BLaER1 treated with 17β-estradiol and CSF1 and Interleukin-3, amounts not matched to agents 10 nM and 100 nM (cell line): Measurements from ENCODE around the gene DLG2.
"Not testable (repeated sequence)": the region's sequence is repeated elsewhere in the genome, so short reads cannot be mapped to it uniquely, and the experiment has no call there.

Experiments
- H3K27ac ChIP-seq, 11 experiments: shearing (Covaris generic); formaldehyde crosslinking; 2 replicates each; pipeline ENCODE4 v1.8.1; 2022
- H3K27me3 ChIP-seq, 11 experiments: shearing (Covaris generic); formaldehyde crosslinking; 2 replicates each; pipeline ENCODE4 v1.8.1; 2022
- H3K36me3 ChIP-seq, 11 experiments: shearing (Covaris generic); formaldehyde crosslinking; 2 replicates each; pipeline ENCODE4 v1.8.1; 2022
- H3K4me1 ChIP-seq, 10 experiments: shearing (Covaris generic); formaldehyde crosslinking; 2 replicates each; pipeline ENCODE4 v1.8.1; 2022
- H3K4me2 ChIP-seq, 11 experiments: shearing (Covaris generic); formaldehyde crosslinking; 2 replicates each; pipeline ENCODE4 v1.8.1; 2022
- H3K4me3 ChIP-seq, 10 experiments: shearing (Covaris generic); formaldehyde crosslinking; 2 replicates each; pipeline ENCODE4 v1.8.1; 2022
- H3K9ac ChIP-seq, 11 experiments: shearing (Covaris generic); formaldehyde crosslinking; 2 replicates each; pipeline ENCODE4 v1.8.1; 2022
- H3K9me3 ChIP-seq, 11 experiments: shearing (Covaris generic); formaldehyde crosslinking; replicated peaks in 1 of 11; 2 replicates each; pipeline ENCODE4 v1.8.1; 2022
- H4K20me1 ChIP-seq, 11 experiments: shearing (Covaris generic); formaldehyde crosslinking; 2 replicates each; pipeline ENCODE4 v1.8.1; 2022
- Cebpa-rat ChIP-seq, 11 experiments: shearing (Covaris generic); IDR thresholded peaks; 2 replicates each; pipeline ENCODE4 v1.8.1; 2022

DLG2 gene

DNA sequence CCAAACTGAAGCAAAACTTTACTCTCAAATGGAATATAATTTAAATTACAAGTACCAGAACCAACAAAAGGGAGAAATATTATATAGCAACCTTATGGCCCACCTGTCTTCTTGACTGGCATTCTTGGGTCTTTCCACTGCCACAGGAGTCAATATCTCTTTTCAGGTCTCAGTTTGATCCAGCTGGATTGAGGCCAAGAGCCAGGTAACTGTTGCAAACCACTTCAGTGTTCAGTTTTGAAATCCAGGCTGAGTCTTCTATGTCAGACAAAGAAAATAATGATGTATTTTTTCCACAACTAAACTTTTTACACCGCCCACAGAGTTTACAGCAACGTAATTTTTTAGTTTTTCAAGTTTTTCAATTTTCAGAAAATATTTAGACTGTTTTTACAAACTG lies 648 bp downstream of the DLG2 start:
- no peaks in the 10 kb centered on the region; a peak in 3 of 22 replicates for H4K20me1 ChIP-seq
- no peak overlapping the region; a peak in 1 of 22 replicates for H3K27ac ChIP-seq
- H3K9ac ChIP-seq: peak overlapping the region in 5 of 11 experiments; percentile 75 to 85 (median 81); a peak in 6 of 22 replicates
- H3K36me3 ChIP-seq: peaks cover 10 to 17% (median 13%) of the 10 kb centered on the region in 11 experiments; a peak in 20 of 22 replicates
- H3K4me1 ChIP-seq: peaks cover 22 to 31% (median 27%) of the 10 kb centered on the region in 10 experiments
- H3K27me3 ChIP-seq: no peaks in the 10 kb centered on the region
- peak overlapping the region in 5 of 10 experiments; percentile 62 to 82 (median 75); a peak in 5 of 20 replicates for H3K4me3 ChIP-seq
- peak overlapping the region; percentile 78 to 97 (median 90); a peak in 20 of 22 replicates for H3K4me2 ChIP-seq
- TF ChIP-seq Cebpa-rat (IDR thresholded peaks at IDR 0.05): no peak
- no peaks in the 10 kb centered on the region; a peak in 1 of 22 replicates for H3K9me3 ChIP-seq

DNA sequence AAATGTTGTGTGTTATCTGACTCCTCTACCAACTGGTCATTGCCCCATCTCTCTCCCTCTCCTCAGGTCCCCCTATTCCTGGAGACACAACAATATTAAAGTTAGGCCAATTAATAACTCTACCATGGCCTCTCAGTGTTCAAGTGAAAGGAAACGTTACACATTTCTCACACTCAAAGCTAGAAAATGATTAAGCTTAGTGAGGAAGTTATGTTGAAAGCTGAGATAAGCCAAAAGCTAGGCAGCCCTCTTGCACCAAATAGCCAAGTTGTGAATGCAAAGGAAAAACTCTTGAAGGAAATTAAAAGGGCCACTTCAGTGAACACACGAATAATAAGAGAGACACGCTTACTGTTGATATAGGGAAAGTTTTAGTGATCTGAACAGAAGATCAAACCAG lies 6.9 kb downstream of the DLG2 start:
- Histone ChIP-seq H3K4me2 (no peak overlapping the region), H3K9ac (no peak overlapping the region), H4K20me1 (no peaks in the 10 kb centered on the region), H3K4me3 (no peak overlapping the region), H3K36me3 (no peaks in the 10 kb centered on the region), H3K4me1 (no peaks in the 10 kb centered on the region), H3K27me3 (no peaks in the 10 kb centered on the region), H3K9me3 (peaks cover 0 to 8% (median 0%) of the 10 kb centered on the region in 11 experiments; a peak in 2 of 22 replicates), H3K27ac (no peak overlapping the region)
- no peak for TF ChIP-seq Cebpa-rat (IDR thresholded peaks at IDR 0.05)

DNA sequence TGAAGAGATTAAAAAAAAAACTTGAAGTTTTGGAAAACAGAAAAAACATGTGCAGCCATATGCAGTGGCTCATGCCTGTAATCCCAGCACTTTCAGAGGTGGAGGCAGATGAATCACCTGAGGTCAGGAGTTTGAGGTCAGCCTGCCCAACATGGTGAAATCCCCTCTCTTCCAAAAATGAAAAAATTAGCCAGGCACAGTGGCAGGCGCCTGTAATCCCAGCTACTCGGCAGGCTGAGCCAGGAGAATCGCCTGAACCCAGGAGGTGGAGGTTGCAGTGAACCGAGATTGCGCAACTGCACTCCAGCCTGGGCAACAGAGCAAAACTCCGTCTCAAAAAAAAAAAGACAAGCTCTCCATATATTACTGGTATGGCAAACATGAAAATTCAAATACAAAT lies 7.6 kb downstream of the DLG2 start:
- peak; percentile 56 to 95 (median 83); a peak in 18 of 22 replicates for TF ChIP-seq Cebpa-rat (IDR thresholded peaks at IDR 0.05)

DNA sequence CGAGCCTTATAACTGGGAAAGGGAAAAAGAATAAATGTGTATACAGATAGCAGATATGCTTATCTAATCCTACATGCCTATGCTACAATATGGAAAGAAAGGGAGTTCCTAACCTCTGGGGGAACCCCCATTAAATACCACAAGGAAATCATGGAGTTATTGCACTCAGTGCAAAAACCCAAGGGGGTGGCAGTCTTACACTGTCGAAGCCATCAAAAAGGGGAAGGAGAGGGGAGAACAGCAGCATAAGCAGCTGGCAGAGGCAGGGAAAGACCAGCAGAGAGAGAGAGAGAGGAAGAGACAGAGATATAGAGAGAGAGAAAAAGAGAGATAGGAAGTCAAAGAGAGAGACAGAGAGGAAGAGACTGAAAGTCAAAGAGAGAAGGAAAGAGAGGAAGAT lies 15.5 kb downstream of the DLG2 start:
- not testable (repeated sequence) for H3K36me3 ChIP-seq, H3K27ac ChIP-seq, H3K9ac ChIP-seq, H3K4me3 ChIP-seq, H4K20me1 ChIP-seq, H3K27me3 ChIP-seq
- peak overlapping the region in 3 of 11 experiments; percentile 50 to 67 (median 57); a peak in 5 of 22 replicates for H3K4me2 ChIP-seq
- peaks cover 0 to 20% (median 0%) of the 10 kb centered on the region in 10 experiments; a peak in 6 of 20 replicates for H3K4me1 ChIP-seq
- peaks cover 0 to 15% (median 11%) of the 10 kb centered on the region in 11 experiments; a peak in 13 of 22 replicates for H3K9me3 ChIP-seq

More for the DNA sequence above, 7.6 kb downstream of the DLG2 start:
- H3K36me3 ChIP-seq: no peaks in the 10 kb centered on the region
- H3K4me2 ChIP-seq: no peak overlapping the region
- no peaks in the 10 kb centered on the region for H4K20me1 ChIP-seq
- H3K27ac ChIP-seq: no peak overlapping the region
- no peaks in the 10 kb centered on the region for H3K27me3 ChIP-seq
- no peaks in the 10 kb centered on the region for H3K4me1 ChIP-seq
- no peak overlapping the region for H3K9ac ChIP-seq
- peaks cover 0 to 8% (median 0%) of the 10 kb centered on the region in 11 experiments; a peak in 2 of 22 replicates for H3K9me3 ChIP-seq
- H3K4me3 ChIP-seq: no peak overlapping the region

DNA sequence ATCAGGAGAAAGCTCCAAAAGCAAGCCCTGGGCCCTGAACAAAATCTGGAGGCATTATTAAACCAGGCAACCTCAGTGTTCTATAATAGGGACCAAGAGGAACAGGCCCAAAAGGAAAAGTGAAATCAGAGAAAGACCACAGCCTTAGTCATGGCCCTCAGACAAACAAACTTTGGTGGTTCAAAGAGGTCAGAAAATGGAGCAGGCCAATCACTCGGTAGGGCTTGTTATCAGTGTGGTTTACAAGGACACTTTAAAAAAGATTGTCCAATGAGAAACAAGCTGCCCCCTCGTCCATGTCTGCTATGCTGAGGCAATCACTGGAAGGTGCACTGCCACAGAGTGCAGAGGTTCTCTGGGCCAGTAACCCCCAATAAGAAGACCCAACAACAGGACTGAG lies 17.9 kb downstream of the DLG2 start:
- H3K4me3 ChIP-seq, H3K27me3 ChIP-seq, H3K36me3 ChIP-seq, H3K4me2 ChIP-seq, H4K20me1 ChIP-seq, H3K27ac ChIP-seq, H3K9ac ChIP-seq: not testable (repeated sequence)
- peaks cover 0 to 20% (median 0%) of the 10 kb centered on the region in 10 experiments; a peak in 6 of 20 replicates for H3K4me1 ChIP-seq
- peaks cover 0 to 18% (median 13%) of the 10 kb centered on the region in 11 experiments; a peak in 13 of 22 replicates for H3K9me3 ChIP-seq

DNA sequence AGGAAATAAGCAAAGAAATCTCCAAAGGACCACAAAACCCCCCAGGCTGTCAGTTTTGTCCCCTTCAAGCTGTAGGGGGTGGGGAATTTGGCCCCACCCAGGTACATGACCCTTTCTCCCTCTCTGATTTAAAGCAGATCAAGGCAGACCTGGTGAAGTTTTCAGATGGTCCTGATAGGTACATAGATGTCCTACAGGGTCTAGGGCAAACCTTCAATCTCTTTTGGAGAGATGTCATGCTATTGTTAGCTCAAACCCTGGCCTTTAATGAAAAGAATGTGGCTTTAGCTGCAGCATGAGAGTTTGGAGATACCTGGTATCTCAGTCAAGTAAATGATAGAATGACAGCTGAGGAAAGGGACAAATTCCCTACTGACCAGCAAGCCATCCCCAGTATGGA lies 18.5 kb downstream of the DLG2 start:
- H3K36me3 ChIP-seq, H4K20me1 ChIP-seq, H3K27ac ChIP-seq, H3K27me3 ChIP-seq, H3K4me3 ChIP-seq, H3K9ac ChIP-seq, H3K4me2 ChIP-seq: not testable (repeated sequence)
- H3K9me3 ChIP-seq: peaks cover 0 to 17% (median 13%) of the 10 kb centered on the region in 11 experiments; a peak in 13 of 22 replicates
- peaks cover 0 to 20% (median 0%) of the 10 kb centered on the region in 10 experiments; a peak in 6 of 20 replicates for H3K4me1 ChIP-seq

DNA sequence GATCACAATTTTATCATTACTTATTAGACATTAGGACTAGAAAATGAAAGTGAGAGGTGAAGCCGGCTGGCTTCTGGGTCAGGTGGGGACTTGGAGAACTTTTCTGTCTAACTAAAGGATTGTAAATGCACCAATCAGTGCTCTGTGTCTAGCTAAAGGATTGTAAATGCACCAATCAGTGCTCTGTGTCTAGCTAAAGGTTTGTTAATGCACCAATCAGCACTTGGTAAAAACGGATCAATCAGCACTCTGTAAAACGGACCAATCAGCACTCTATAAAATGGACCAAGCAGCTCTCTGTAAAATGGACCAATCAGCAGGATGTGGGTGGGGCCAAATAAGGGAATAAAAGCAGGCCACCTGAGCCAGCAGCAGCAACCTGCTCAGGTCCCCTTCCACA lies 20.9 kb downstream of the DLG2 start:
- H3K4me3 ChIP-seq, H3K27ac ChIP-seq, H4K20me1 ChIP-seq, H3K9ac ChIP-seq, H3K36me3 ChIP-seq, H3K27me3 ChIP-seq, H3K4me2 ChIP-seq: not testable (repeated sequence)
- Histone ChIP-seq H3K4me1 (peaks cover 0 to 13% (median 0%) of the 10 kb centered on the region in 10 experiments; a peak in 6 of 20 replicates), H3K9me3 (peaks cover 0 to 13% (median 9%) of the 10 kb centered on the region in 11 experiments; a peak in 7 of 22 replicates)

DNA sequence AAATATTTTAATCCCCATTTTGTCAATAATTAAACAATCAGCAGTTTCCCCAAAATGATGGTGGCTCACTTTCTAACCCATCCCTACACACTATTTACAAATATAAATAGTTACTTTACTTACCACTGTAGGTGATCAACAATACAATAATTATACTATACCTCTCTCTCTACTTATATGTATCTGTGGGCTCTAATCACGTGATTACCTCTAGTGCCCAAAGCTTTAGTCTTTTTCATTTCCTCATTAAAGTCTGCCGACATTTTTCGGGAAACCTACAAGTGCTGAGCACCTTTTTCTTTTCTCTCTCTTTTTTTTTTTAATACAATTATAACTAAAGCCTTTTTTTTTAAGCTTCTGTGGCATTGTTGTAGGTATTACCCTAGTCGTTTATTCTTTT lies 23.9 kb downstream of the DLG2 start:
- Histone ChIP-seq H3K9me3 (peaks cover 0 to 13% (median 9%) of the 10 kb centered on the region in 11 experiments; a peak in 7 of 22 replicates), H4K20me1 (no peaks in the 10 kb centered on the region), H3K9ac (no peak overlapping the region), H3K4me3 (no peak overlapping the region), H3K36me3 (no peaks in the 10 kb centered on the region; a peak in 1 of 22 replicates), H3K4me1 (peaks cover 0 to 22% (median 0%) of the 10 kb centered on the region in 10 experiments; a peak in 7 of 20 replicates), H3K27me3 (no peaks in the 10 kb centered on the region), H3K27ac (no peak overlapping the region), H3K4me2 (peak overlapping the region in 1 of 11 experiments; percentile 8; a peak in 1 of 22 replicates)
- TF ChIP-seq Cebpa-rat (IDR thresholded peaks at IDR 0.05): no peak; a peak in 3 of 22 replicates

DNA sequence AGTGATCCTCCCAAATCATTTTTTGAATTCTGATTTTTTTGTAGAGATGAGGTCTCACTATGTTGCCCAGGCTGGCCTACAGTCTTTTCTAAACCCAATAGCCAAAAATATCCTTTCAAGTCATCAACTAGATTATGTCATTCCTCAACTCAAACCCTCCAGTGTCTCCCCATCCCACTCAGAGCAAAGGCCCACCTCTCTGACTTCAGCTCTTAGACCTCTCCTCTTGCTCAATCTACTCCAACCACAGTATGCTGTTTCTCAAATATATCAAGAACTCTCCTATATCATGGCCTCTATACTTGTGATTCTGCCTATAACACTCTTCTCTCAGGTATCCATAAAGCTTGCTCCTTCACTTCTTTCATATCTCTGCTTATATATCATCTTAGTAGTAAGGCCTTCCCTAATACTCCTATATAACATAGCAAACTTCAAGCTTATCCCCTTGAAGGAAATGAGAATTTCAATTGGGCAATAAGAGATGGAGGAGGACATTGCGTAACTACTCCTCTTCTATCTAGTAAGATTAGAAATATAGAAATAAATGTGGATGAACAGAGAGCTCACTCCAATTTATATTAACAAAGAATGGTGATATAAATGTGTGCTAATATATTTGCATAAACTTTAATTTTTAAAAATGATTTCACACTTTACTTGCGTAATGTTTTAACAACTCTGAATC lies 24.5 kb downstream of the DLG2 start:
- peaks cover 0 to 13% (median 9%) of the 10 kb centered on the region in 11 experiments; a peak in 7 of 22 replicates for H3K9me3 ChIP-seq
- no peaks in the 10 kb centered on the region for H4K20me1 ChIP-seq
- H3K4me1 ChIP-seq: peaks cover 0 to 25% (median 0%) of the 10 kb centered on the region in 10 experiments; a peak in 7 of 20 replicates
- H3K9ac ChIP-seq: no peak overlapping the region
- H3K4me2 ChIP-seq: peak overlapping the region in 4 of 11 experiments; percentile 8 to 38 (median 27); a peak in 5 of 22 replicates
- H3K4me3 ChIP-seq: no peak overlapping the region
- no peaks in the 10 kb centered on the region for H3K27me3 ChIP-seq
- peak in 4 of 11 experiments; percentile 18 to 72 (median 46); a peak in 5 of 22 replicates for TF ChIP-seq Cebpa-rat (IDR thresholded peaks at IDR 0.05)
- no peak overlapping the region for H3K27ac ChIP-seq
- H3K36me3 ChIP-seq: no peaks in the 10 kb centered on the region; a peak in 1 of 22 replicates
